OCI-LY7 (cell line): ENCODE results near the gene TNFSF13.

ENCODE experiments used
- EZH2phosphoT487 ChIP-seq: fragments of 200-600 bp; sonication (generic); IDR thresholded peaks from 2 replicates; pipeline ENCODE4 v1.6.1; 2018; ENCODE audit warnings: low read depth, borderline replicate concordance, mild to moderate bottlenecking, mixed run types, antibody characterized with exemption, low read length, moderate library complexity, mixed read lengths
- TF ChIP-seq, protein P1 (sequence below): fragments of 200-600 bp; sonication (generic); conservative IDR thresholded peaks from 2 replicates; pipeline ENCODE4 v1.5.1; 2014; ENCODE audit warnings: mild to moderate bottlenecking, antibody characterized with exemption, low read length, moderate library complexity, mixed read lengths

DNA sequence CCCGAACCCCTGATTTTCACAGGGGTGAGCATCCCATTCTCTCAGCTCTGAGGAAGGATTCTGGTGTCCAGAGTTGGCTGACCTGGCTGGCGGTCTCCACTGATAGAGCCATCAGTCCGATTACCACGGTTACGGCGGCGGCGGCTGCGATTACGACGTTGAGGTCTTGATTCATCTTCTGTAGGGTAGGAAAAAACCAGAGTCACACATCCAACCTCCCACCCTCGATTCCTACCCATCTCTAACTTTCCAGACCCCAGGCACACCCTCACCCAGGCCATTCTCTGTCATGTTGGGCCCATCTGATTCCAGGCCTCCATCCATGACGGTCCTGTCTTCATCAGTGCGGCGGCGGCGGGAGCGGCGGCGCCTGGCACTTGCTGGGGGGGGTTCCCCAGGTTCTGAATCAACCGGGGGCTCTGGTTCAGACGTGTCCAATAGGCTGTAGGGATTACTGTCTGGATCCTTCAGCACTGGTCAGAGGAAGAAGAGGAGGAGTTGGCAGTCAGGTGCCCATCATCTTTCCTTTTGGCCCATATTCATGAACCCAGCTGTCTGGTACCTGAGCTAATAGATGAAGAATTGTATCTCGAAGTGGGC, 34.0 kb downstream of the TNFSF13 start:
- TF ChIP-seq, protein P1, sequence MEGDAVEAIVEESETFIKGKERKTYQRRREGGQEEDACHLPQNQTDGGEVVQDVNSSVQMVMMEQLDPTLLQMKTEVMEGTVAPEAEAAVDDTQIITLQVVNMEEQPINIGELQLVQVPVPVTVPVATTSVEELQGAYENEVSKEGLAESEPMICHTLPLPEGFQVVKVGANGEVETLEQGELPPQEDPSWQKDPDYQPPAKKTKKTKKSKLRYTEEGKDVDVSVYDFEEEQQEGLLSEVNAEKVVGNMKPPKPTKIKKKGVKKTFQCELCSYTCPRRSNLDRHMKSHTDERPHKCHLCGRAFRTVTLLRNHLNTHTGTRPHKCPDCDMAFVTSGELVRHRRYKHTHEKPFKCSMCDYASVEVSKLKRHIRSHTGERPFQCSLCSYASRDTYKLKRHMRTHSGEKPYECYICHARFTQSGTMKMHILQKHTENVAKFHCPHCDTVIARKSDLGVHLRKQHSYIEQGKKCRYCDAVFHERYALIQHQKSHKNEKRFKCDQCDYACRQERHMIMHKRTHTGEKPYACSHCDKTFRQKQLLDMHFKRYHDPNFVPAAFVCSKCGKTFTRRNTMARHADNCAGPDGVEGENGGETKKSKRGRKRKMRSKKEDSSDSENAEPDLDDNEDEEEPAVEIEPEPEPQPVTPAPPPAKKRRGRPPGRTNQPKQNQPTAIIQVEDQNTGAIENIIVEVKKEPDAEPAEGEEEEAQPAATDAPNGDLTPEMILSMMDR, result no peak
- TF ChIP-seq EZH2phosphoT487, result no peak
